SW480 (cell line): ENCODE measurements around the gene NPC1L1.
"Not testable (repeated sequence)": the region's sequence is repeated elsewhere in the genome, so short reads cannot be mapped to it uniquely, and the experiment has no call there.

Experiments
- DNase-seq: peaks from one replicate; pipeline ENCODE4 v3.0.0-alpha.2; 2016; ENCODE audit warnings: low spot score

NPC1L1 gene

DNA sequence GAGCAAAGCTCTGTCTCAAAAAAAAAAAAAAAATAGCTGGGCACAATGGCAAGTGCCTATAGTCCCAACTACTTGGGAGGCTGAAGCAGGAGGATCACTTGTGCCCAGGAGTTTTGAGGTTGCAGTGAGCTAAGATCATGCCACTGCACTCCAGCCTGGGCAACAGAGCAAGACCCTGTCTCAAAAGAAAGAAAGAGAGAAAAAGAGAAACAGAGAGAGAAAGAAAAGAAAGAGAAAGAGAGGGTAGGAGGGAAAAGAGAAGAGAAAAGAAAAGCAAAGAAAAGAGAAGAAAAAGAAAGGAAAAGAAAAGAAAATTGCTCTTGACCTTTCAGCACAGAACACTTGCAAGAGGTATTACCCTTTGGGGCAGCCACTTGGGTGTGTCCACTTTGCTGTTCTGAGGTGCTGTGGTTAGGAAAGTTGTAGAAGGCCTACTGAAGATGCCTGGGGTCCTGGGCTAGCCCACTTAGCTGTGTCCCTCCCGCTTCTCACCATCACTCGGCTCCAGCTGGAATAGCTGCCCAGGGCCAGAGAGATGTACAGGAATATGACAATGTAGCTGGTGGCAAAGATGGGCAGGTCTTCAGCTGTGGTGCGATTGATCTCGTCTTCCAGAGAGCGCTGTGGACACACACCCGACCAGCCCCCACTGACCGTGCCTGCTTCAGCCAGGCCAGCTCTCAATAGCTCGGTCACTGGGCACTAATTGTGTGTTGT, 5.6 kb downstream of the NPC1L1 start:
- no peak for DNase-seq

DNA sequence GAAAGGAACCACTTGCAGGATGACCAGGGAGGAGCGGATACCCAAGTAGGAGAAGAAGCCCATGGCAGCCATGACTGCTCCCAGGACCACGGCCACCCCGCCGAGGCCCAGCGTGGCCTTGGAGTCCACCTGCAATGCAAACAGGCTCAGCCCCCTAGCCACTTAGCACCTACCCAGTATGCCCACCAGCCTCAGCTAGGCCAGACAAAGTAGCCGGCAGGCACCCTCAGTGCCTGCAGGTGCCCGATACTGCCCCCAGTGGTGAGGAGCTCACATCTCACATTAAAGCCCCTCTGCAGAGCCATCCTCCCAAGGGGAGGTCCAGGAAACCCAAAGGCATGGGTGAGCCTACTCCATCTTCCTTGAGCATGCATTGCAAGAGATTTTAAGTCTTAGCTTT, 6.6 kb downstream of the NPC1L1 start:
- peak; percentile 60 for DNase-seq

DNA sequence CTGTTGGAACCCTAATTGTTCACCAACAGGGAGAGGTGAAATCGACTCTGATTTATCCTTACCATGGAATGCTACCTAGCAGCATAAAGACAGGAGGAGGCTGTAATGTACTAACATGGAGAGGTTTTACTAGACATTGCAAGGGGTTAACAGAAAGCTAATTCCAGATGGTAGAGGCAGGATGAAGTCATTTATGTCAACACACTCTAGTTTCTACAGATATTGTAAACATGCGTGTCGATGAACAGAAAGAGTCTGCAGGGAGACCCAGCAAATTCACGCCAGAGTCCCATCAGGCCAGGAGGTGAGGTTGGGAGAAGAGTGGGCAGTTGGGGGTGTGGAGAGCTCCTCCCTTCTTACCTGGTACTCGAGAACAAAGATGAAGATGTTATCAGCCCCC, 7.0 kb downstream of the NPC1L1 start:
- DNase-seq = no peak

DNA sequence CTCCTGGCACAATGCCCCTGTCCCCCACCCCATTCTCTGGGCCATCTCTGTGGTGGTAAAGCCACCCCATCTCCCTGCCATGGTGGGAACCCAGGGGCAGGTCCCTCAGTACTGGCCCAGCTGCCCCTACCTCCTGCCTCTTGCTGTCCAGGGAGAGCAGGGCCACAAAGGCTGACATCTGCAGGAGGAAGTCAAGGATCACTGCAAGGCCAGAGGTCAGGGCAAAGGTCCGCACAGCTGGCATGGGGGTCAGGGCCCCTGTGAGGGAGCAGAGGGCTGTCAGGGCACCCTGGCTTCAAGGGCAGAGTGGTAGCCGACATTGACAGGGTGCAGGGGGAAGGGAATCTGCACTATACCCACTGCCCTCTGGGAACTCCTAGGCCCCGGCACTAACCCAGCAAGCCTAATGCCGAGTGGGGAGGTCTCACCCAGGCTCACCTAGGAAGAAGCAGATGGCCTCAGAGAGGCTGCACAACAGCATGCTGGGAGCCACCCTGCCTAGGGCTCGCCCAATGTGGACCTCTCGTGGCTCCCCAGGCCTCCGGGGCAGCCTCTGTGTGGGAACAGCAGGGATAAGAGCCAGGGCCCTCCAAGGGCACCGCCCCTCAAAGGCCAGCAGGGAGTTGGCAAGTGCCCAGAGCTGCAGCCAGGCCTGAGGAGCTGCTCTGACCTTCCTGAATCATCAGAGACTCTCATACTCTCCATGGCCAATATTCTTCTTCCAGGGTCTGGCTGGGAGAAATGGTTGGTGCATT, 7.7 kb downstream of the NPC1L1 start:
- DNase-seq = no peak

DNA sequence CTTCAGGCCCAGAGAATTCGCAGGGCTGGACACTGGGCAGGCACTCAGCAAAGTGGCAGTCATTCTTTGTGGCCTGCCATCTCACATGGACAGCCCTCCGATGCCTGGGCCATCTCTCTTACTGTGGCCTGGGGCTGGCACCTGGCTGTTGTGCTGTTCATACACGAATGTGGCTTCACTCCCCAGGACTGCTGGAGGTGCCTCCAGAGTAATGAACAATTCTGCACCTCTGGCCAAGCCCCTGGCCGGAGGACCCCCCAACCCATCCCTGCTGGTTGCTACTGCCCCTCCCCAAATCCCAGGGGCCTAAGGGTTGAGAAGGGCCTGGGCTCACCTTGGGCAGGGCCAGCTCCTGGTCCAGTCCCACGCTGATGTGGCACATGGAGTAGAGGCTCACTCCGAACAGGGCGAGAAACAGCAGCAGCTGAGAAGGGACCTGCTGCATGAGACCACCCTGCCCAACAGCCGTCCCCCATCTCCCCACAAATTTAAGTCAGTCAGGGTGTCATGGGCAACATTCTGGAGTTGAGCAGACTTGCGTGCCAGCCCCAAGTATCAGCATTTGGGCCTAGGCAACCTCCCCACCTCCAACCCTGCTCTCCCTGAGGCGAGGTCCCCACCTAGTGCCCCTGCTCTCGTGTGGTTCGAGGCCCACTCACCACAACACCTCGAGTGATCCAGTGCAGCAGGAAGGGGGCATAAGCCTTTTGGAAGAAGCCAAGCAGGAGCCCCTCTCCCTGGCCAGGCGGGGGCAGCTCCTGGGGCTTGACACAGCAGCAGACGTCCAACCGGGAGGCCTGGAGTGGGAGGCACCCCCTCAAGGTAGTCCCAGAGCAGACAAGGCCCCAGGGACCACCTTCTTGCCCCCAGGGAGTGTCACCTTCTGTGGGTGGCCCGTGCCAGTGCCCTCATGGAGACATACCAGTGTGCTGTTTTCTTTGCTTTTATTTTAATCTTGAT, 9.4 kb downstream of the NPC1L1 start:
- DNase-seq = no peak

DNA sequence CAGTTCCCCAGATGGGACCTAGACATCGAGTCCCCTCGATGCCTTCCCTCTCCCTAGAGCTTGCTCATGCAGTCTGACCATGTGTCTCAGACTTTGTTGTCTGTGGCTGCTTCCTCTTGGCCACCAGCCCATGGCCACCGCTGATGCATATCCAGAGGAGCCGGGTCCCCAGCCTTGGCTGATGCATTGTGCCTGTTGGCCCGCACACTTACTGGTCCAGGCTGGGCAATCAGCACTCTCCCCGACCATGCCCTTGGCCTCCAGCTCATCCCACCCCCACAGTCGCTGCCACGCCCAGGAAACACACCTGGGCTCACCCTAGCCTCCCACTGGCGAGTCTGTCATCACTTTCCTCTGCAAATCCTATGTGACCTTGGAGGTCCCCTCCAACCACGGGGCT, 10.1 kb downstream of the NPC1L1 start:
- DNase-seq = peak; percentile 46

DNA sequence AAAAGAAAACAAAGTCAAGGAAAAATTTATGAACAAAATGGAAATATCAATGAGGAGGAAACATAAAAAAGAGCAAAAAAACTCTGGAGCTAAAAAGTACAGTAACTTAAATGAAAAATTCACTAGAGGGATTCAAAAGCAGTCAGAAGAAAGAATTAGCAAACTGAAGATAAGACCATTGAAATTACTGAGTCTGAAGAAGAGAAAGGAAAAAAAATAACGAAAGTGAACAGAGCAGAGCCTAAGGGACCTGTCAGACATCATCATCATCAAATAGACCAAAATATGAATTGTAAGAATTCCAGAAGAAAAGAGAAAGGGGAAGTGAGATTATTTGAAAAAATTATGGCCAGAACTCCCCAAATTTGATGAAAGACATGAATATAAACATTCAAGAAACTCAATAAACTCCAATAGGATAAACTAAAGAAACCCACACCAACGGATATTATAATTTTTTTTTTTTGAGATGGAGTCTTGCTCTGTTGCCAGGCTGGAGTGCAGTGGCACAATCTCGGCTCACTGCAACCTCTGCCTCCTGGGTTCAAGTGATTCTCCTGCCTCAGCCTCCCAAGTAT, 16.2 kb downstream of the NPC1L1 start:
- DNase-seq = no peak

DNA sequence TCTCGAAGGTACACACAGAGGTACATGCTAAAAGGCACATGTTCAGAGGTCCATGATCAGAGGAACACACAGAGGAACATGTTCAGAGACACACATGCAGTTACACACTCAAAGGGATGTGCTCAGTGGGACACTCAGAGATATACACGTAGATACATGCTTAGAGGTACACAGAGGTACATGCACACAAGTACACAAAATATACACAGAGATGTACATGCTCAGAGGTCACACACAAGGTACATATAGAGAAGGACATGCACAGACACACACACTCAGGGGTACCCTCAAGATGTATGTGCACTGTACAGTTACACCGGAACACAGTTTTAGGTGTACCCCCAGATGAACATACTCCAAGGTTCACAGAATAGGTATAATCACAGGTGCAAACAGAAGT, 18.8 kb downstream of the NPC1L1 start:
- DNase-seq = no peak

DNA sequence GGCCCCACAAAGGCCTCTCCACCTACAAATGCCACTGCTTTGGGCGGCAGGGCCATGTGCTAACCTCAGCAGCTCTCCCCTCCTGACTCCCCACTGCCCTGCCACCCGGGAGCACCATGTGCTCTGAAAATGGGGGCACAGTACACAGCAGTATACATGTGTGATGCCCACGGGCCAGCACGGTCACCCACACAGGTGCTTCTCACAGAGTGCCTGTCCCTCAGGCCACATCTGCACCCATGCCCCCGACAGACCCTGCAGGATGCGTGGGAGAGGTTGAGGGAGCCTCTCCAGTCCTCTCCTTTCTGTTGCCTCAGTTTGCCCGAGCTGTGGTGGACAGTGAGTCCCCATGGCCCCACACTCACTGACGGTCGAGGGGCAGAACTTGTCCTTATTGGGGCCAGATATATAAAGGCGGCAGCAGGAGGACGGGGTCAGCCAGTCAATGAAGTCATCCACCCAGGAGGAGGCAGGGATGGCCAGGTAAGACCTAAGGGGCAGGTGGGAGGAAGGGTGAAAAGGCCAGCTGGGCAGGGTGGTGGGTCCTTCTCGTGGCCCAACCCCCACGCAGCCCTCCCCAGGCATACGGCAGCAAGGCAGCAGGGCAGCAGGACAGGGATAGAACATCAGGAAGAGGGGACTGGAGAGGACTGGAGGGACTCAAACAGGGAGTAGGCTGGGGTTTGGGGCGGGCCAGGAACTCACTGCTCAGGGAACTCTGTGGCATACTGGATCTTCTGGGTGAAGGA, 19.6 kb downstream of the NPC1L1 start:
- DNase-seq = no peak

DNA sequence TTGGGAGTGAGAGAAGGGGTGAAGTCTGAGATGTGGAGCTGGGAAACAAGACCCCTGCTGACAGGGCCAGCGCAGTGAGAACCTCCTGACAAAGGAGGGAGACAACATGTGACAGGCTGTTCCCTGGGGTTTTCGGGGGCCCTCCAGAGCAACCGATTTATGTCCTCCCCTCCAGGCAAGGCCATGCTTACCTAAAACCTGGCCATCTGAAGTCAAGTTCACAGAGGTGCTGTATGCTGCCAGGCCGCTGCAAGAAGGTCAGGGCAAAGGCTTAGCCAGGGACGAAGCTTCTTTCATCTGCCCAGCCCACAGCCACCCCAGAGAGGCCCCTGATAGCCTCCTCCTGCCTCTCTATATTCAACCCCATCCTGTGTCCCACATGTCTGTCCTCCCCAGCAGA, 20.6 kb downstream of the NPC1L1 start:
- DNase-seq = no peak

DNA sequence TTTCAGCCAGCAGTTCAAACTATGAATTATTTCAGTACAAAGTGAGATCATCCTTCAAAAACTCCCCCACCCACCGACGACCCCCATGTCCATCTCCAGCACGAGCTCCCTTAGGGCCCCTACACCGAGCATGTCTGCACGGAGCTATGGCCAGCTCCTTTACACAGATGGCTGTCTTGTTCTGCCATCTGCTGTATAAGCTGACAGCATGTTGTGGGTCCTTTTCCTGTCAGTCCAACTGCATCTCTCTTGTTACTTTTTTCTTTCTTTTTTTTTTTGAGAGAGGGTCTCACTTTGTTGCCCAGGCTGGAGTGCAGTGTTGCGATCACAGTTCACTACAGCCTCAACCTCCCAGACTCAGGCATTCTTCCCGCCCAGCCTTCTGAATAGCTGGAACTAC, 21.6 kb downstream of the NPC1L1 start:
- no peak for DNase-seq

DNA sequence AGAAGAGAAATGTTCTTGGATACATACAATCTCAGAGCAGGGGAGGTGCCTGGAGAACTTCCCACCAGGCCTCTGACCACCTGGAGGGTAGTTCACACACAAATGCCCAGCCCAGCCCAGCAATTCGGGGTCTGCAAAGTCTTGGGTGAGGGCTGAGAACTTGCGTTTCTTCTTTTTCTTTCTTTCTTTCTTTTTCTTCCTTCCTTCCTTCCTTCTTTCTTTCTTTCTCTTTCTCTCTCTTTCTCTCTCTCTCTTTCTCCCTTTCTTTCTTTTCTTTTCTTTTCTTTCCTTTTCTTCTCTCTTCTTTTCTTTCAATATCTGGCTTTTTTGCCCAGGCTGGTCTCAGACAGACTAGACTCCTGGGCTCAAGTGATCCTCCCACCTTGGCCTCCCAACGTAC, 22.4 kb downstream of the NPC1L1 start:
- no peak for DNase-seq

DNA sequence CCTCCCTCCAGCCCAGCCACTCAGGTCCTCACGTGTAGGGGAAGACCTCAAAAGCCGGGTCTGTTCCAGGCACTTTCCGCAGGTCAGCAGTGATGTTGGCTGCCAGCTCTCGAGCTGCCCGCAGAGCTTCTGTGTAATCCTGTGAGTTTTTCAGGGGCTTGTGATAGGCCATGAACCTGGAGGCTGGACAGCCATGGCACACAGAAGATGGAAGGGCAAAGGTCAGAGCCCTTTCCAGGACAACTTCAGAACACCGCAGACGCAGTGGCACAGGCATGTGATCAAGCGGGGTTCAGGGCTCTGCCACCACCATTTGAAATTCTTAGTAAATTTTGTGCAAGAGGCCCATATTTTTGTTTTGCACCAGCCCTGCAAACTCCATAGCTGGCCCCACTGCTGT, 24.0 kb downstream of the NPC1L1 start:
- DNase-seq = no peak

DNA sequence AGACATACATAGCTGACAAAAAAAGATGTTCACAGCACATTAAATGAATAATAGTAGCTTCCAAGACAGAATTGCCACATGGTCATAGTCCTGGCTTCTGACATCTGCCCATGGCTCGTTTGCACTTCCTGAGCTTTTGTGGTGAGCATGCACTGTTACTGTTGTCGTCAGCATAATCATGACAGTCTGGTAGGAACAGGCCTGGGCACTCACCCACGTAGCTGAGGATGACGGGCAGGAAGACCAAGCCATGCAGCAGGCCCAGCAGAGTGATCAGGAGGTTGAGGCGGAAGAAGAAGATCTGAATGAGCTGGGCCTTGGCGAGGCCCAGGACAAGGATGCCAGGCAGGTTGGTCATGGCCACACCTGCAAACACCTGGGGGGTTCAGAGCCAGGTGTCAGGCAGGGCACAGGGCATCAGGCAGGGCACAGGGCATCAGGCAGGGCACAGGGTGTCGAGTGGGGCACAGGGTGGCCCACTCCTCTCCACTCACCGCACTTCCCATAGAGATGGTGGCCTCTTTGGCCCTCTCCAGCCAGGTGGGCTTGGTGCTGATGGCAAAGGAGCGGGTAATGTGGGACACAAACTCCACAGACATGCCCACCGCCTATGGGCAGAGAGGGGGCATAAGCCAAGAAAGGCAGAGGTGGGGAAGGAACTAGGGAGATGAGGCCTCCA, 25.4 kb downstream of the NPC1L1 start:
- DNase-seq = no peak

DNA sequence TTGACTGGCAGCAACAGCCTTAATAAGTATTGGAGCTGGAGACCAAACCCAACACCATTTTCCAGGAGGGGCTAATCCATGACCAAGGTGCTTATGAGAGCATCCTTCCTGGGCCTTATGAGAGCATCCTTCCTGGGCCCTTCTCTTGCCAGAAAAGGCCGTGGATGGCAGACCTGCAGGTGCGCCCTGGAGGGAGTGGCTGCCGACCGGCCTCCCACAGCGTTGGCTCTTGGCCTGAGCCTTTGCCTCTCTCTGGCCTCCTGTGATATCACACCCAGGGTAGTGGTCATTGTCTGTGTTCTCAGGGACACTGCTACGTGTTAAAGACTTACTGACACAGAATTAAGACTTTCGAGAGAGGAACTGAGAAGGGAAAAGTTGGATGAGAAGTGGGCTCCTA, 28.4 kb downstream of the NPC1L1 start:
- no peak for DNase-seq

DNA sequence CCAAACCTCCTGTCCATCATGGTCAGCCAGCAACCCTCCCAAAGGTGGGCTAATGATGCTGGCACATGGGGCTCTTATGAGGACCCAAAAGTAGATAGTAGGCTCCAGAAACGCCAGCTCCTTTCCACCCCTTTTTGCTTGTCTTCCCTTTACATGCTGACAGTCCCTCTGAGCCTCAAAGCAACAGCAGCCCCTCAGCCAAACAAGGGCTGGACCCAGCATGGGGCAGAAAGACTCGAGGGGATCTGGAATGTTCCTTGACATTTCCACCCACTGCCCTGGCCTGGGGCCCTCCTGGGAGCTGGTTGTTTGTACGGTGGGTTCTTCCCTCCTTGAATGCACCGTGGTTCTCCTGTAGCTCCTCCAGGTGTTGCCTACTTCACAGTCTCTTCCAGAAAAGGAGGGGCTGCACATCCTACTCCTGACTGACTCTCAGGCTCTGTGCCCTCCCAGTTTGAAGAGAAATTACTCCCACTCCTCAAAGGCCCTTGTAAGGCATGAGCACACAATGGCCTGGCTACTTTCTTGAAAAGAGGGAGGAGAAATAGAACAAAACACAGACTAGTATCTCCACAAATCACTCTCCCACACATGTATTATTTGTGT, 29.2 kb downstream of the NPC1L1 start:
- no peak for DNase-seq

DNA sequence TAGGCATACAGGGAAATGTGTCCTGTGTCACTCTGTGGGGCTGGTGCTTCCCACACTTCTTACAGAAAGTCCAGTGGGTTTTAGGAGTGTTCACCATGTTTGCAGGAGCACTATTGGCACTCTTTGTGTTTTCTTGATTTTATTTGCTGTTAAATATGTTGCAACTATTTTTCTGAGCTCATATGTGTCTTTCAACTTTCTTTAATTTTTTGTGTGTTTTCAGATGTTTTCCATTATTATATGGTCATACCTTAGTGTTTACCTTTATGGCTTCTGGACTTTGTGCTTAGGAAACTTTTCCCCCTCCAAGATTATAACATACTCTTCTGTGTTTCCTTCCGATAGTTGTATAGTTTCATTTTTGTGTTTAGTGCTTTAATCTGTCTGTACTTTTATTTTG, 29.9 kb downstream of the NPC1L1 start:
- DNase-seq = no peak

DNA sequence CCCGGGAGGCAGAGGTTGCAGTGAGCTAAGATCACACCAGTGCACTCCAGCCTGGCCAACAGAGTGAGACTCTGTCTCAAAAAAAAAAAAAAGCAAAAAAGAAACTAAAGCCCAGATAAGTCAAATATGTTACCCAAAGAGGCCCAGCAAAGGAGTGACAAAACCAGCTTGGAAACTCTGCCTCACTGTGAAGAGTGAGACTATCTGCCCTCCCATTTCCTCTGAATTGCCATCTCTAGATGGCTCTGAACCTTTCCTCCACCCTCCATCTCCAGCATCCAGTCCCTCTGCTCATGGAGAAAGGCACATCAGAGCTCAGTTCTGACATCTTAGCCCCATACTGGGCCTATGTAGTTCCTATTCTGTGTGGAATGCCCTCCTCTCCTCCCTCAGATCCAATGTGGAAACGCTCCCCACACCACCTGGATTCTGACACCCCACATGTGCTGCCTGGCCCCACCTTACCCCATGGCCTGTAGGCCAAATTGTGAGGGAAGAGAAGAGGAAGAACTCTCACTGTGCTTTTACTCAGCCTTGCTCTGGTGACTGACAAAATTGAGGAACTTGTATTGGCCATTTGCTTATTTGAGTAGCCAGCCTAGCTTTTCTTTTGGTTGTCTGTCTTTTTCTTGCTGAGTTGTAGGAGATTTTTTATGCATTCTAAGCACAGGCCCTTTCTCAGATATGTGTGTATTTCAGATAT, 32.7 kb downstream of the NPC1L1 start:
- no peak for DNase-seq

DNA sequence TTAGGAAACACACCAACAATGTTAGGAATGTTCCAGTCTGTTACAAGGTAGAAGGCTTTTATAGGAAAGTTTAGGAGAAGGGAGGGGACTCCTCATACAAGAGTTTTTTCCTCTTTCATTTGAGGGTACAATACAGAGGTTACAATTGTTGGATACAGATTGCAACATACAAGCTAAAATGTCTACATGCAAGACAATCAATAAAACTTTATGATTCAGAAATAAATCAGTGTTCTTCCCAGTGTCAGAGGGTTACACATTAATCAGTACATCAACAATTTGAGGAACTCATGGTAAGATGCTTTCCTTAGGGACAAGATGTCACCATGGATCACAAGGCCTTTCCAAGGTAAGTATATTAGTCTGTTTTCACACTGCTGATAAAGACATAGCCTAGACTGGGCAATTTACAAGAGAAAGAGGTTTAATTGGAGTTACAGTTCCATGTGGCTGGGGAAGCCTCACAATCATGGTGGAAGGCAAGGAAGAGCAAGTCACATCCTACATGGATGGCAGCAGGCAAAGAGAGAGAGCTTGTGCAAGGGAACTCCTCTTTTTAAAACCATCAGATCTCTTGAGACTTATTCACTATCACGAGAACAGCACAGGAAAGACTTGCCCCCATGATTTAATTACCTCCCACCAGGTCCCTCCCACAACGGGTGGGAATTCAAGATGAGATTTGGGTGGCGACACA, 34.4 kb downstream of the NPC1L1 start:
- DNase-seq = not testable (repeated sequence)
